K562 (cell line): Measurements from ENCODE around the gene ADAMTS2. TPM values are rescaled to one million over a fixed set of nuclear protein-coding genes. Genes with fewer than 3 reads are reported as not detected.

Experiments
- ATAC-seq: fragments of 200-7000 bp; cut with Tn5 transposase; 3 replicates; pipeline ENCODE4 v1.9.1; 2020; ENCODE audit warnings: moderate library complexity
- BruUV-seq: library from RNA; stranded (reverse); fragments of 400-500 nt; replicated peaks from 2 replicates; lab custom pipeline; 2021; lab: Mats Ljungman, UMichigan
- CTCF ChIA-PET: fragments of 300-600 bp; formaldehyde crosslinking; extraction: SDS; loops from one replicate; lab custom pipeline; 2021; ENCODE audit warnings: low intra/inter-chr PET ratio; lab: Yijun Ruan, JAX
- POLR2A ChIA-PET: fragments of 300-600, 350-650 bp; sonication (Branson Sonifier 250); formaldehyde crosslinking; extraction: SDS; loops from one replicate; lab custom pipeline; 2021; ENCODE audit warnings: antibody characterized with exemption, inconsistent platforms; lab: Yijun Ruan, JAX
- DNase-seq, 4 experiments: peaks; one replicate each; pipeline versions ENCODE4 v3.0.0 to v3.0.0-alpha.2; 2011 to 2018; ENCODE audit warnings: low spot score in 3 of 4, mixed read lengths in 3 of 4; ENCODE audit errors: extremely low read depth in 1 of 4
- FAIRE-seq: peaks from 2 replicates; lab custom pipeline; 2011; peaks lifted over from hg19 to GRCh38; lab: Jason Lieb, UNC
- H2AFZ ChIP-seq: 2 replicates; pipeline ENCODE4 v1.6.0; 2011; ENCODE audit warnings: low read depth, low read length, control low read depth, inconsistent platforms
- H3K27ac ChIP-seq: fragments of 200-600 bp; 3 replicates; pipeline ENCODE4 v1.8.0; 2011; ENCODE audit warnings: low read depth, mild to moderate bottlenecking, control low read depth, inconsistent platforms, low read length, moderate library complexity, mixed read lengths; ENCODE audit errors: extremely low read depth
- H3K27me3 ChIP-seq, 2 experiments: fragments of 300-600 bp in 1 of 2; 2 replicates in 1 of 2; 3 replicates in 1 of 2; pipeline versions ENCODE4 v1.6.0 to v1.8.0; 2011; ENCODE audit warnings: inconsistent platforms in 2 of 2, low read length in 2 of 2, mild to moderate bottlenecking in 1 of 2, mixed read lengths in 1 of 2, moderate library complexity in 1 of 2; ENCODE audit not compliant: control insufficient read depth in 2 of 2, insufficient read depth in 2 of 2
- H3K36me3 ChIP-seq: fragments of 300-600 bp; 3 replicates; pipeline ENCODE4 v1.8.0; 2011; ENCODE audit warnings: mild to moderate bottlenecking, low read length, inconsistent platforms; ENCODE audit not compliant: control insufficient read depth, insufficient read depth
- H3K4me1 ChIP-seq, 2 experiments: fragments of 200-600 bp in 1 of 2; replicated peaks in 1 of 2; 2 replicates in 1 of 2; 3 replicates in 1 of 2; pipeline versions ENCODE4 v1.5.1 to v1.8.0; 2011; ENCODE audit warnings: inconsistent platforms in 2 of 2, low read length in 2 of 2, mild to moderate bottlenecking in 1 of 2, mixed read lengths in 1 of 2, moderate library complexity in 1 of 2; ENCODE audit not compliant: control insufficient read depth in 2 of 2, insufficient read depth in 2 of 2
- H3K4me2 ChIP-seq: 2 replicates; pipeline ENCODE4 v1.6.1; 2011; ENCODE audit warnings: low read length, control low read depth, inconsistent platforms, mixed read lengths; ENCODE audit not compliant: insufficient read depth
- H3K4me3 ChIP-seq: fragments of 200-600 bp; sonication (generic), shearing (Covaris generic); 2 replicates; pipeline ENCODE4 v1.5.1; 2016; ENCODE audit warnings: control low read depth, inconsistent platforms
- H3K79me2 ChIP-seq: fragments of 200-600 bp; 3 replicates; pipeline ENCODE4 v1.8.0; 2011; ENCODE audit warnings: low read length, inconsistent platforms; ENCODE audit not compliant: control insufficient read depth, insufficient read depth
- H3K9ac ChIP-seq, 2 experiments: 2 replicates each; pipeline versions ENCODE4 v1.6.0 to v1.6.1; 2011; ENCODE audit warnings: low read depth in 2 of 2, low read length in 2 of 2, control low read depth in 1 of 2, inconsistent platforms in 1 of 2, mild to moderate bottlenecking in 1 of 2, mixed read lengths in 1 of 2; ENCODE audit not compliant: insufficient read depth in 1 of 2
- H3K9me1 ChIP-seq: one replicate; pipeline ENCODE4 v1.6.0; 2011; ENCODE audit warnings: inconsistent platforms, mild to moderate bottlenecking, low read length, moderate library complexity; ENCODE audit not compliant: control insufficient read depth, insufficient read depth
- H3K9me3 ChIP-seq: replicated peaks from 2 replicates; pipeline ENCODE4 v1.5.1; 2011; ENCODE audit warnings: low read depth, low read length, inconsistent platforms; ENCODE audit not compliant: control insufficient read depth, insufficient read depth
- H4K20me1 ChIP-seq: replicated peaks from 2 replicates; pipeline ENCODE4 v1.6.1; 2011; ENCODE audit warnings: low read length, inconsistent platforms, mixed read lengths; ENCODE audit not compliant: control insufficient read depth, insufficient read depth
- CBFA2T2 ChIP-seq: fragments of 450-650 bp; conservative IDR thresholded peaks from 2 replicates; pipeline ENCODE4 v1.6.1; 2017; ENCODE audit warnings: mild to moderate bottlenecking
- ESRRA ChIP-seq: fragments of 450-650 bp; IDR thresholded peaks from 2 replicates; pipeline ENCODE4 v1.6.1; 2014; ENCODE audit warnings: low read depth, mild to moderate bottlenecking, moderate library complexity, borderline replicate concordance
- FOS ChIP-seq: IDR thresholded peaks from 3 replicates; pipeline ENCODE4 v1.6.1; 2011; ENCODE audit not compliant: insufficient read length; ENCODE audit errors: extremely low read depth
- GTF2E2 ChIP-seq: fragments of 200-800 bp; sonication (Bioruptor generic); IDR thresholded peaks from 2 replicates; pipeline ENCODE4 v1.6.1; 2016; ENCODE audit warnings: missing genetic modification characterization, missing compliant biosample characterization
- MTA3 ChIP-seq: fragments of 450-650 bp; formaldehyde crosslinking; IDR thresholded peaks from 2 replicates; pipeline ENCODE4 v1.6.1; 2017; ENCODE audit warnings: mild to moderate bottlenecking, borderline replicate concordance
- TEAD4 ChIP-seq, 2 experiments: sonication (generic) in 1 of 2; formaldehyde crosslinking in 1 of 2; IDR thresholded peaks; 2 replicates each; pipeline versions ENCODE4 v1.6.1 to v1.8.0; 2012 to 2022; ENCODE audit warnings: borderline replicate concordance in 1 of 2, inconsistent platforms in 1 of 2, low read length in 1 of 2, mild to moderate bottlenecking in 1 of 2, missing genetic modification reagents in 1 of 2
- TRIM24 ChIP-seq, 2 experiments: fragments of 450-650 bp; IDR thresholded peaks; 2 replicates each; pipeline ENCODE4 v1.6.1; 2016
- U2AF2 ChIP-seq: fragments of 200-400 bp; formaldehyde crosslinking; optimal IDR thresholded peaks from 2 replicates; pipeline ENCODE3; 2017; ENCODE audit warnings: low read depth, mild to moderate bottlenecking, low read length
- XRCC4 ChIP-seq: IDR thresholded peaks from one replicate; pipeline ENCODE4 v1.6.1; 2011; ENCODE audit not compliant: insufficient read depth, insufficient read length; ENCODE audit errors: extremely low read depth
- ZBTB1 ChIP-seq: sonication (generic); formaldehyde crosslinking; IDR thresholded peaks from 2 replicates; pipeline ENCODE4 v1.8.1; 2023; ENCODE audit warnings: missing genetic modification reagents, low read depth, mild to moderate bottlenecking, borderline replicate concordance
- ZNF431 ChIP-seq: sonication (generic); formaldehyde crosslinking; IDR thresholded peaks from 2 replicates; pipeline ENCODE4 v1.8.0; 2022; ENCODE audit warnings: mild to moderate bottlenecking, missing genetic modification reagents
- ZNF696 ChIP-seq: fragments of 250-450 bp; sonication (Bioruptor Pico); conservative IDR thresholded peaks from 2 replicates; pipeline ENCODE4 v1.4.0; 2020; ENCODE audit warnings: mild to moderate bottlenecking, moderate library complexity
- ZNF778 ChIP-seq: fragments of 450-650 bp; formaldehyde crosslinking; IDR thresholded peaks from 2 replicates; pipeline ENCODE4 v1.4.0; 2020; ENCODE audit warnings: mild to moderate bottlenecking, moderate library complexity
- ZNF79 ChIP-seq: fragments of 250-450 bp; sonication (Bioruptor Pico); IDR thresholded peaks from 2 replicates; pipeline ENCODE4 v1.4.0; 2020; ENCODE audit warnings: low read depth, mild to moderate bottlenecking, moderate library complexity
- WGBS: fragments of 100-300 bp; shearing (Covaris generic); methylation state at CpG from one replicate; pipeline ENCODE4 v1.1.6; 2016; ENCODE audit warnings: low coverage, mixed read lengths; ENCODE audit not compliant: insufficient coverage; ENCODE audit errors: missing lambda C conversion rate; 5-methylcytosine and 5-hydroxymethylcytosine counted together
- in situ Hi-C: fragments of 300-500 bp; cut with MboI; formaldehyde crosslinking; loops from 4 replicates; pipeline ENCODE4 v1.15.0; 2018; ENCODE audit warnings: inconsistent platforms, mixed read lengths
- intact Hi-C: fragments of 100-400 bp; cut with micrococcal nuclease; formaldehyde crosslinking; loops from 2 replicates; pipeline ENCODE4 v1.14.2; 2022
- polyA plus RNA-seq, 8 experiments: library from polyadenylated mRNA; depleted of rRNA in 4 of 8; stranded (reverse) in 5 of 8; unstranded in 3 of 8; fragments of >200 nt; fragmentation: Nextera tagmentation in 2 of 8; fragmentation: Illumina TruSeq in 1 of 8; extraction: Ambion mirVana in 2 of 8; extraction: Trizol in 1 of 8; gene quantifications; 2 replicates each; pipeline versions ENCODE4 v1.2.1 to v1.2.3, GENCODE V29; 2011 to 2014; ENCODE audit warnings: inconsistent platforms in 1 of 8, missing spikeins in 1 of 8
- total RNA-seq, 7 experiments: library from RNA; depleted of rRNA in 6 of 7; stranded (reverse); fragments of >200 nt in 6 of 7; fragmentation: Illumina TruSeq in 2 of 7; extraction: Trizol in 2 of 7; gene quantifications; 2 replicates each; pipeline versions ENCODE4 v1.2.1 to v1.2.3, GENCODE V29; 2011 to 2021; ENCODE audit warnings: low replicate concordance in 1 of 7
- TF ChIP-seq, protein P1 (sequence below): fragments of 450-650 bp; IDR thresholded peaks from 2 replicates; pipeline ENCODE4 v1.6.1; 2014; ENCODE audit warnings: low read depth, mild to moderate bottlenecking, moderate library complexity, borderline replicate concordance
- TF ChIP-seq, protein P2 (sequence below): fragments of 450-650 bp; IDR thresholded peaks from 2 replicates; pipeline ENCODE4 v1.6.1; 2016; ENCODE audit warnings: antibody characterized with exemption
- TF ChIP-seq, protein P3 (sequence below): fragments of 450-650 bp; IDR thresholded peaks from one replicate; pipeline ENCODE4 v1.6.1; 2018; ENCODE audit warnings: mild to moderate bottlenecking, moderate library complexity; ENCODE audit not compliant: partially characterized antibody

The ADAMTS2 gene
- total and polyA plus RNA-seq, 9 of the 15 experiments (the other 6 are each of a cell fraction or from before 2014, with no cell fraction given), result not detected

DNA sequence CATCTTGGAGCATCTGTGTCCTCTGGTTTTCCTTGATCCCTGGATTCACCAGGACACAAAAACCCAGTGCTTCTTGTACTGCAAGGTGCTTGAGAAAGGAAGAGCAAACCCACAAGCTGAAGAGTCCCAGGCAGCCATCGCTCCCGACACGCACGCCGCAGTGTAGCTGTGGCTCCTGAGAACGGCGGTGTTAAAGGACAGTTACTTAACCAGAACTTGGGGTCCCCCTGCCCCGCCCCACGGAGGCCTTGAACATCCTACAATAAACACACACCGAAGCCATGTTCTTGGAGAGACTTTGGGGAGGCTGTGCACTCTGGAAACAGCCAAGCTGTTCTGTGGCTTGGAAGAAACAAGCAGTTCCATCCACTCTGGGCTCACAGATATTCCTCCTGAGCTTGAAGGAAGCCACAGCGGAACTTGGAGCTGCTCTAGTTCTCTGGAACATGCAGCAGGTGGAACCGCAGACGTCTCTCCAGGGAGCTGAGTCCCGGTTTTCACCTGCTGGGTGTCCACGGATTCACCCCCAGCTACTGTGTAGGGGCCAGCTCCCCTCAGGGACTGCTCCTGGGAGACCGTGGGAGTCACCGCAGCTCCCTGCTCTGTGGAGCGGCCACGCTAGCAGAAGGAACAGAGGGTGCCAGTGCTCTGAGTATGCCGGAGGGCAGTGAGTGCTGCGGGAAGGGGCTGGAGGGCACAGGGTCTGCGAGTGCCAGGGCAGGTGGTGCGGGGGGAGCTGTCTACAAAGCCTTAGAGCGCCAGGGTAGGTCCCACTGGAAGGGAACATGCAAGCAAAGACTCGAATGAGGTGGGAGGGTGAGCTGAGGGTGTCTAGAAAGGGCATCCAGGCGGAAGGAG, 107.3 kb downstream of the ADAMTS2 start:
- ChIA-PET POLR2A (interaction anchor here (0.6 kb wide), 1 partner anchor 662 kb away, joined by 3 read pairs; no protein-coding TSS in a partner anchor), CTCF (no interaction called here)
- DNase-seq, result no peak
- intact Hi-C loops (no loop called here), in situ Hi-C loops (no loop called here)
- H3K9me1 ChIP-seq, result no peaks in the 10 kb centered on the region
- BruUV-seq, result no TSS peak
- WGBS, result under 1% methylated on average over 26 of the region's 26 CpGs
- H3K36me3 ChIP-seq, result no peaks in the 10 kb centered on the region
- no peak overlapping the region for H3K4me3 ChIP-seq
- no peaks in the 10 kb centered on the region for H3K79me2 ChIP-seq
- no peaks in the 10 kb centered on the region for H3K9me3 ChIP-seq
- FAIRE-seq, result no peak
- no peak overlapping the region for H3K9ac ChIP-seq
- no peak for ATAC-seq
- no peaks in the 10 kb centered on the region for H4K20me1 ChIP-seq
- H3K27me3 ChIP-seq, result peaks cover 8 to 50% of the 10 kb centered on the region in 2 experiments; a peak in 4 of 5 replicates
- no peaks in the 10 kb centered on the region for H3K4me1 ChIP-seq
- no peak overlapping the region for H3K4me2 ChIP-seq
- no peak overlapping the region for H2AFZ ChIP-seq
- no peak overlapping the region for H3K27ac ChIP-seq
- no peak for TF ChIP-seq MTA3
- no peak for TF ChIP-seq XRCC4
- no peak for TF ChIP-seq CBFA2T2
- TF ChIP-seq TRIM24 (IDR thresholded peaks at IDR 0.05), result no peak
- TF ChIP-seq FOS, result no peak
- TF ChIP-seq U2AF2, result no peak
- no peak for TF ChIP-seq ESRRA
- TF ChIP-seq ZNF431 (CRISPR knock-in tag), result no peak
- no peak for TF ChIP-seq ZNF79 (CRISPR knock-in tag)
- TF ChIP-seq GTF2E2 (tag), result no peak
- no peak for TF ChIP-seq TEAD4 (IDR thresholded peaks at IDR 0.05; ENCODE audit: low read length)
- TF ChIP-seq TEAD4 (CRISPR knock-in tag; IDR thresholded peaks at IDR 0.05; ENCODE audit: borderline replicate concordance), result no peak
- no peak for TF ChIP-seq ZNF696 (CRISPR knock-in tag)
- TF ChIP-seq, protein P1, sequence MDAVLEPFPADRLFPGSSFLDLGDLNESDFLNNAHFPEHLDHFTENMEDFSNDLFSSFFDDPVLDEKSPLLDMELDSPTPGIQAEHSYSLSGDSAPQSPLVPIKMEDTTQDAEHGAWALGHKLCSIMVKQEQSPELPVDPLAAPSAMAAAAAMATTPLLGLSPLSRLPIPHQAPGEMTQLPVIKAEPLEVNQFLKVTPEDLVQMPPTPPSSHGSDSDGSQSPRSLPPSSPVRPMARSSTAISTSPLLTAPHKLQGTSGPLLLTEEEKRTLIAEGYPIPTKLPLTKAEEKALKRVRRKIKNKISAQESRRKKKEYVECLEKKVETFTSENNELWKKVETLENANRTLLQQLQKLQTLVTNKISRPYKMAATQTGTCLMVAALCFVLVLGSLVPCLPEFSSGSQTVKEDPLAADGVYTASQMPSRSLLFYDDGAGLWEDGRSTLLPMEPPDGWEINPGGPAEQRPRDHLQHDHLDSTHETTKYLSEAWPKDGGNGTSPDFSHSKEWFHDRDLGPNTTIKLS, result no peak
- TF ChIP-seq ZBTB1 (CRISPR knock-in tag), result no peak
- no peak for TF ChIP-seq ZNF778 (CRISPR knock-in tag)
- TF ChIP-seq, protein P2, sequence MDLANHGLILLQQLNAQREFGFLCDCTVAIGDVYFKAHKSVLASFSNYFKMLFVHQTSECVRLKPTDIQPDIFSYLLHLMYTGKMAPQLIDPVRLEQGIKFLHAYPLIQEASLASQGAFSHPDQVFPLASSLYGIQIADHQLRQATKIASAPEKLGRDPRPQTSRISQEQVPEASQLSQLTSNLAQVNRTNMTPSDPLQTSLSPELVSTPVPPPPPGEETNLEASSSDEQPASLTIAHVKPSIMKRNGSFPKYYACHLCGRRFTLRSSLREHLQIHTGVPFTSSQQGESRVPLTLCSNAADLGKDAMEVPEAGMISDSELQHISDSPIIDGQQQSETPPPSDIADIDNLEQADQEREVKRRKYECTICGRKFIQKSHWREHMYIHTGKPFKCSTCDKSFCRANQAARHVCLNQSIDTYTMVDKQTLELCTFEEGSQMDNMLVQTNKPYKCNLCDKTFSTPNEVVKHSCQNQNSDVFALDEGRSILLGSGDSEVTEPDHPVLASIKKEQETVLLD, result no peak
- TF ChIP-seq, protein P3, sequence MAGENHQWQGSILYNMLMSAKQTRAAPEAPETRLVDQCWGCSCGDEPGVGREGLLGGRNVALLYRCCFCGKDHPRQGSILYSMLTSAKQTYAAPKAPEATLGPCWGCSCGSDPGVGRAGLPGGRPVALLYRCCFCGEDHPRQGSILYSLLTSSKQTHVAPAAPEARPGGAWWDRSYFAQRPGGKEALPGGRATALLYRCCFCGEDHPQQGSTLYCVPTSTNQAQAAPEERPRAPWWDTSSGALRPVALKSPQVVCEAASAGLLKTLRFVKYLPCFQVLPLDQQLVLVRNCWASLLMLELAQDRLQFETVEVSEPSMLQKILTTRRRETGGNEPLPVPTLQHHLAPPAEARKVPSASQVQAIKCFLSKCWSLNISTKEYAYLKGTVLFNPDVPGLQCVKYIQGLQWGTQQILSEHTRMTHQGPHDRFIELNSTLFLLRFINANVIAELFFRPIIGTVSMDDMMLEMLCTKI, result no peak
